Endothelial cell of umbilical vein (primary cell): ENCODE measurements around the gene SLC26A8.

Source experiments
- CTCF ChIP-seq, 2 donors: IDR thresholded peaks; 1 replicate in 1 of 2; 2 replicates in 1 of 2; pipeline ENCODE4 v1.5.1; 2011; ENCODE audit warnings: low read length in 2 of 2, mild to moderate bottlenecking in 2 of 2, moderate library complexity in 2 of 2, control low read depth in 1 of 2, inconsistent platforms in 1 of 2, low read depth in 1 of 2; ENCODE audit not compliant: insufficient read depth in 1 of 2; ENCODE audit errors: extremely low read depth in 1 of 2
- EZH2 ChIP-seq: IDR thresholded peaks from 2 replicates; pipeline ENCODE4 v1.6.1; 2012; ENCODE audit warnings: borderline replicate concordance, low read depth, mild to moderate bottlenecking, moderate library complexity, low read length, inconsistent platforms; ENCODE audit not compliant: severe bottlenecking
- FOS ChIP-seq: IDR thresholded peaks from 2 replicates; pipeline ENCODE4 v1.6.1; 2011; ENCODE audit warnings: mild to moderate bottlenecking, low read length, moderate library complexity, borderline replicate concordance; ENCODE audit not compliant: insufficient read depth
- MAX ChIP-seq: IDR thresholded peaks from 2 replicates; pipeline ENCODE4 v1.6.1; 2011; ENCODE audit not compliant: insufficient read depth, insufficient read length
- MYC ChIP-seq: IDR thresholded peaks from one replicate; pipeline ENCODE4 v1.6.1; 2011; ENCODE audit warnings: mild to moderate bottlenecking, low read depth, low read length
- POLR2A ChIP-seq: IDR thresholded peaks from 2 replicates; pipeline ENCODE4 v1.6.1; 2012; ENCODE audit warnings: low read depth, mild to moderate bottlenecking, control low read depth, low read length
- POLR2AphosphoS5 ChIP-seq: IDR thresholded peaks from 2 replicates; pipeline ENCODE4 v1.6.1; 2012; ENCODE audit warnings: low read depth, mild to moderate bottlenecking, control low read depth, low read length, moderate library complexity; ENCODE audit not compliant: insufficient read depth

- TF ChIP-seq MAX (no peak), CTCF (IDR thresholded peaks at IDR 0.05; ENCODE audit: extremely low read depth in 1 of 2, insufficient read depth in 1 of 2, low read depth in 1 of 2, low read length in 2 of 2) (no peak), POLR2AphosphoS5 (no peak), EZH2 (no peak), MYC (no peak), FOS (no peak), POLR2A (no peak)
Observed at GRCh38 chr6:36052097-36052496, 27.7 kb upstream of the SLC26A8 start.
